ENCODE data around the gene NRG2.

NRG2 gene

DNA sequence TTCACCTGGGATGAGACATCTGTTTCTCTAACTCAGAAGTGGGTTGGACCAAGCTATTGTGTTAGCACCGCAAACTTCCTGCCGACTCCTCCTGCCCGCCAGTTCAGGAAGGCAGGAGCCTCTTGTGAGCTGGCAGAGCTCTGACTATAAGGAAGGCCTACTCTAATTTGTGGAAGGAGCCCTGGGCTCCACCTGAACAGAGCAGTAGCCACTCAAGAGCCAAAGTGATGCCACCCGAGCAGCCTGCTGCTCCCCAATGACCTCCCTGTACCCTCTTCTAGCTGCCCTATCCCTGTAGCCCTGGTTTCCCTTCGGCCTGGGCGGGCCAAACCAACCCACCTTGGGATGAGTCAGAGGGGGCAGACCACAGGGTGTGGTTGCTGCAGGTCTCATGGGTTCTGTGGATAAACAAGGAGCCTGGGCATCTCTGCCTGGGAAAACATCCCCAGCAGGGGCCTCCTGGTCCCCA, 165.9 kb downstream of the NRG2 start:
- no peak for DNase-seq (ENCODE audit: low read depth)

DNA sequence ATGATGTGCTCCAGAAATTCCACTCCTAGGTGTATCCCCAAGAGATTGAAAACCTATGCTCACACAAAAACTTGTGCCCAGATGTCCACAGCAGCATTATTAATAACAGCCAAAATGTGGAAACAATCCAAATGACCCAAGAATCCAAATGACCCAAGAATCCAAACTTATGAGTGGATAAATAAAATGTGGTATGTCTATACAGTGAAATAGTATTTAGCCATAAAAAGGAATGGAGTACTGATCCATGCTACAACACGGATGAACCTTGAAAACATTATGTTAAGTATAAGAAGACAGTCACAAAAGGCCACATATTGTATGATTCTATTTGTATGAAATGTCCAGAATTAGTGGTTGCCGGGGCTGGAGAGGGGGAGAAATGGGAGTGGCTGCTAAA, 167.1 kb downstream of the NRG2 start:
- DNase-seq (ENCODE audit: low read depth), result no peak

DNA sequence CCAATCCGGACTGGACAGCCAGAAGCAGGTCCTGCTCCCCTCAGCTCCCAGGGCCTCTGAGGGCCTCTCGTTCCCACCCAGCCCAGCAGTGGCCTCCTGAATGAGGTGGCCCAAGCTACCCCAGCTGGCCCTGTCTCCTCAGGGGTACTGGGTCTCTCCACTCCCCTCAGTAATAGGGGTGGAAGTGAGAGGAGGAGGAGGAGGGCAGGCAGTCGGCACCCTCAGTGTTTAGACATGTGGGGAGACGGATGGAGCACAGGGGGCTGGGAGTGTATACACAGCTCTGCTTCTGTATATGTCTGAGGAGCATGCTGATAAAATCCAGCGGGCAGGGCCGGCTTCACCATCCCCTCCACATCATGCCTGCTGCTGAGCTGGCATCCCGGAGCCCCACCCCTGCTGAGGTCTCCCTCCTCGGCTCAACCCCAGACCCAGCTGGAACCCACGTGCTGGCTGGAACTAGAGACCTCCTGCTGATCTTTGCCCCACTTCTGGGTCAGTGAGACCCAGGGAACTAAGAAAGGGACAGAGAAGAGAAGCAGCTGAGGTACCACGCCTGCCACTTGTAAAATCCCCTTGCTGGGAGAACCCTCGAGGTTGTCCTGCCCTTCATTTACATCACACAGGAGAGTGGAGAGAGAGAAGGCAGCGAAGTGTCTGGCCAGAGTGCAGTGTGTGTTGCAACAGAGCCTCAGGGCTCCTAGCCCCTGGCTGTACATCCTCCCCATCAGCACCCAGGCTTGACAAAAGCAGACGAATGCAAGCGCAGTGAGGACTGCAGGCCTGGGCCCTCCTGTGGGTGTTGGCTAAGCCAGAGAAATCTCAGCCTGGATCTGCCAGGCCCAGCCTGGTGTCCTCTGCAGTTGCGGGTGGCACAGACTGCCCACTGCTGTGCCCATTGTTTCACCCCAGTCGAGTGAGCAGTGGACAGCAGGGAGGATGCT, 170.0 kb downstream of the NRG2 start:
- DNase-seq (ENCODE audit: low read depth), result no peak

DNA sequence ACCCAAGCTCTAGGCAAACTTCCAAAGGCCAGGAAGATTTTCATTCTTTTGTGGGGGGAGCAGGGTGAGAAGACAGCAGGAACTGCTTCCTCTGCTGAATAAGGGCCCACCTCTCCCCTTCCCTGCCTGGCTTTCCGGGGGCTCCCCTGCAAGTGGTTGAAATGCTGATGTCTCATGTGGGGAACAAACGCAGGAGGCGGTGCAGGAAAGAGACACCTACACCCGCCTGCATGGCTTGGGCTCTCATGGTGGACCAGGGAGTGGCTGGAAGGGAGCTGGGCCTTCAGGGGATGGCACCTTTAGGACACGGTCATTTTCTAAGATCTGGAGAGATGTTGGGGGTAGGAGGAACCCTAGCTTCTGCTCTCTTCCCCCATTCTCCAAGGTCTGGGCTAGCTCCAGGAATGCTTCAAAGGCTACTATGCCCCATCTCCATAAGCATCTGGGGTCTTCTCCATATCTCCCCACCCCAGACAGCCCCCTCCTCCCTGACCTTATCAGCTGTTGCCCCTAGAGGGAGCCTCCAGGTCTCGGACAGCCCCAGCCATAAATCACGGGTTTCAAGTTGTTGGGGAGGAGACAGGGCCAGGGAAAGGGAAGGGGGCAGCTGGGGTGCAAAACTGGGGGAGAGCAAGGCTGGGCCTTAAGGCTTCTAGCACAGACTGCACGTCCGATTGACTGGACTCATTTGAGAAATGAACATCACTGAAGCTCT, 170.9 kb downstream of the NRG2 start:
- no peak for DNase-seq (ENCODE audit: low read depth)

DNA sequence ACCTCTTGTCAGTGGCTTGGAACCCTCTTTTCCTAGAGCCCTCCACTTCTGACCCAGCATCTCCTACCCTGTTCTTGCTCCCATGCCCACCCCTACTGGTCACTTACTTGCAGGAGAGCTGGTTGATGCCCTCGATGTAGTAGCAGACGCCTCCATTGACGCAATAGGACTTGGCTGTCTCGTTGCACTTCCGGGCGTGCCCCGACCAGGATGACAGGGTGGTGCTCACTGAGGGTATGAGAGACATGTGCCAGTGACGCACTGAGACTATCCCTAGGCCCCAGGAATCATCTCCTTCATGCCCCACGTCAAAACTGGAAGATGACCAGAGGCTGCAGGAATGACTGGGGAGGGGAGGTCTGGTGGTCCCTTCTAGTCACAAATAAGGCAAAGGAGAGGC, 171.5 kb downstream of the NRG2 start:
- DNase-seq (ENCODE audit: low read depth), result no peak

DNA sequence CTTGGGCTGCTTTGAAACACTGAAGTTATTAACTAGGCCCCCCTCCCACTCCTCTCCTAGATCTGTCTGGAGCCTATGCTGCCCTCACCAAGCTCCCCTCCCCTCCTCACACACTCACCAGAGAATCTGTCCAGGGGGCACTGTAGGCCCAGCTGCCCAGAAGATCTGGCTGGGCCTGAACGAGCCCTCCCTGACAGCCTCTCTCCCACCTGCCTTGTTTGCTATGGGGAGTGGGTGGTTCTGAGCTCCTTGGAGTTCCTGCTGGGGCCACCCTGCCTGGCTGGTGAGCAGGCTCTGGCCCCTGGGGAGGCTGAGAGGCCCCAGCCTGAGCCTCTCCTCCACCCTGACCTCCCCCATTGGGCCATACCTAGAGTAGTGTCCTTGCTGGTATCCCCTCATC, 172.4 kb downstream of the NRG2 start:
- no peak for DNase-seq (ENCODE audit: low read depth)

DNA sequence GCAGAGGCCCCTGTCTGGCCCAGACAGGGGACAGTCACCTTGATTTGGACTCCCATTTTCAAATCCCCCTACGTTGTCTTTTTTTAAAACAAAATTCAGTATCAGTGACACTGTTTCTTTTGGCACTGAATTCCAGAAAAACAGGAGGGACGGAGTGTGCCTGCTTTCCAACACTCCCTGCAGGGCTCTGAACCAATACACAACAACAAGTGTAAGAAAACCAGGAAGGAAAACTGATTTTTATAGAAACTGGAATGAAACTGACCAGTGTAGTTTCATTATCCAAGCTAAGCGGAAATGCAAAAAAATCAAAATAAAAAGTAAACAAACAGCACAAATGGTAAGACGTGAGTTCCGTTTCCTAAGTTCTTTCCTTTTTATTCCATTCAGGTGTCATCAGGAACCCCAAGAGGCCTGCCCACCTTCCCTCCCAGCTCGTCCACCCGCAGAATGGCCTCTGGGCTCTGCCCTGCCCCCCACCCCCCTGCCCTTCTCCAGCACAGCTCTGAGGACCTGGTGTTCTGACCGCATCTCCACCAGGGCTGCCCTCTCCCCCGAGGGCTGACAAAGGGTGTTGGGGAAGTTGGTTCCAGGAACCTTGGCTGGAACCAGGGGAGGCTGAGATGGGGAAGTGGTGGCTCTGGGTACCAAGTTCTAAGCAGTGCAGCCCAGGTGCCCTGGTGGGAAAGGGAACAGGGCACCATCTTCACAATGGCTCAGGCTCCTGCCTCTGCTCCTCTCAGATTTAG, 173.9 kb downstream of the NRG2 start:
- no peak for DNase-seq (ENCODE audit: low read depth)

DNA sequence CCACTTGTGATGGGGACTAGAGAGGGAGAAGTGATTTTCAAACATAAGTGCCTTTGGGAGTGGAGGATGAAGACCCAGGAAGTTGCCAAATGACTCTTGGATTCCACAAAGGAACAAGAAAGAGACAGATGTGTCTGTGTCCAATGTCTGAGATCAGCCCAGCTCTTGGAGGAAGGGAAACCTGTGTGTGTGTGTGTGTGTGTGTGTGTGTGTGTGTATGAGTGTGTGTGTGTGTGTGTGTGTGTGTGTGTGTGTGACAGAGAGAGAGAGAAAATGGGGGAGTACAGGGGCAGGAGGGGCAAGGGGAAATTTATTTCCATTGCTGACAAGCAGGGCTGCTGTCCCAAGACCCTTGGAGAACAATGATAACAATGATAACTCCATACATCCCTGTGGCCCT, 175.5 kb downstream of the NRG2 start:
- DNase-seq (ENCODE audit: low read depth), result no peak

DNA sequence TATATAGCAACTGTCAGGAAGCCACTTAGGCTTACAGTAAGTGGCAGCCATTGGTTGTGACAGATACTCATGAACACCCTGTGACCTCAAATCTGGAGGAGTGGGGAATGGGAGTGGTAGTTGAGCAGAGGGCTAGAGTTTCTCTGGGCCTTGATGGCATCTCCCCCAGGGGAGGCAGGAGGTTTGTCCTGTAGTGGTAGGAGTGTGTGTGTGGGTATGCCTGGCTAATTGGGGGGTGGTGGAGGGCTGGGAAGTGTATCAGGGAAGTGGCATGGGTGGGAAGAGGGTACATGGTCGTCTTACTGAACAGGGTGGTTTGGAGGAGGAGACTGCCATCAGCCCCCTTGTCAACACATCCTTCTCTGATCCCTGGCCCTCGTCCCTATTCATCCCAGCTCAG, 176.0 kb downstream of the NRG2 start:
- DNase-seq (ENCODE audit: low read depth), result no peak

DNA sequence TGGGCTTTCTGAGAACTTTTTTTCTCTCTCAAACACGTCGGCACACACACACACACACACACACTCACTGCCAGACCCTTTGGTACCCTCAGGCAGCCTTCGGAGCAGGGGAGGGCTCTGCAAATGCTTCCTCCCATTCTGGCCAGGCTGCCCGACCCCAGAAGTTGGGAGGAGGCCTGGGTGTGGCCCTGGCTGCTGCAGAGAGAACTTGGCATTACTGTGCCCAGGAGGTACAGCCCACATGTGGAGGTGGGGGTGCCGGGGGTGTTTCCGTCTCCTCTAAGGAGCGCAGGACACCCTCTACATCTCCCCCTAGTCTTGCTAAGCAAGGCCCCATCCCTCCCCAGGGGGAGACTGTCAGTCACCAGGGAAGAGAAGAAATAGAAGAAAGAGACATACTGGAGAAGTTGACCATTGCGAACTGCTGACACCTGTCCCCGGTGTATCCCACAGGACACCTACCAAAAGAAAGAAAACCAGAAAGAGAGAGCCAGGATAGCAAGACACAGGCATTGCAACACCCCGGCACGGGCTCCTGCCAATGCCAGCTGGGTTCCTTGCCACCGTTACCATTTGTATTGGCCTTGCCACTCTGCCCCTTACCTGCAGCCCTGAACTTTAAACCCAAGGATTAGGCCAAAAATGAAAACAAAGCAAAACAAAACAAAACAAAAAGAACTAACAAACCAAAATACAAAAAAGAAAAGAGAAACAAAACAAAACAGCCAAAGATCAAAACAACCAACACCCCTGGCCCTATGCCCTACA, 178.2 kb downstream of the NRG2 start:
- no peak for DNase-seq (ENCODE audit: low read depth)

DNA sequence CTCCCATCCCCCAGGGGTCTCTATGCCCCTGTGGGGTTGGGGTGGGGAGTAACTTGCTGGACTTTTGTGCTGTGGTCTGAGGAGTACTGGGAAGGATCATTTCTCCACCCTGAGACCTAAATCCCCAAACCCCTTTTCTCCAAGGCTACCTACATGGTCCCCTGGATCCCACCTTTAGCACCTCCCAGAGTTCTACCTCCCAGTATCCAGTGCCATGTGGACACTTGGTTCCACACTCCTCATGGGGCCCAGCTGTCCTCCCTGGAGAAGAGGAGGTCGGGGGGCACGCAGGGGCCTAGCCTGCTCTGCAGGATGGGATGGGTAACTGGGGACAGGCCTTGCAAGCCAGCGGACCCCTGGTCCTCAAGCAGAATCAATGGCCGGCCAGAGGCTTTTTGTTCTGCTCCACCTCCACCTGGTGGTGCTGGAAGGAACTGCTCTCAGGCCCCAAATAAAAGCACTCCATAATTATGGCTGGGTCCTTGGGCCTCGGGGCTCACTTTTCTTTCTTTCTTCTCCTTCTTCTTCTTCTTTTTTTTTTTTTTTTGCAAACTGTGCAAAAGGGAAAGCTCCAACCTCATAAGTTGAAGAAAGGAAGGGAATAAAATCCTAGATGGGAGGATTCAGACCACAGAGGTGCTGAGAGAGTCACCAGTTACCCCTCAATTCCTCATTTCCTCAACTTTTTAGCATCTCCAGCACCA, 179.1 kb downstream of the NRG2 start:
- DNase-seq (ENCODE audit: low read depth), result no peak

DNA sequence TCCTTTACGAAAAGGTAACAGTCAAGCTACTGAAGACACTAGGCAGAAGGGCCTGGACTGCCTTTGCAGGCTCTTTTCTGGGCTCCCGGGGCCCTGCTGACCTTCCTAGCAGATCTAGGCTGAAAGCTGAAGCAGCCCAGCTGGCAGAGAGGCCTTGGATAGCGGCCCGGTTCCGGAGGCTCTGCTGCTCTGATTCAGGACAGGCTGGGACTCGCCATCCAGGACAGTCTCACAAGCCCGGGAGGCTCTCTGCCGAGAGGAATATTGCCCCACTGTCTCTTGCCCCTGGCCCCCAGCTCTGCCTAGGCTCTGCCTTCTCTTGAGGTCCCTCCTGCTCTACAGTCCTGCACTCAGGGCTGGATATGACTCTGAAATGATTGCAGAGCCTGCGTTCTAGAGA, 179.7 kb downstream of the NRG2 start:
- DNase-seq (ENCODE audit: low read depth), result no peak

DNA sequence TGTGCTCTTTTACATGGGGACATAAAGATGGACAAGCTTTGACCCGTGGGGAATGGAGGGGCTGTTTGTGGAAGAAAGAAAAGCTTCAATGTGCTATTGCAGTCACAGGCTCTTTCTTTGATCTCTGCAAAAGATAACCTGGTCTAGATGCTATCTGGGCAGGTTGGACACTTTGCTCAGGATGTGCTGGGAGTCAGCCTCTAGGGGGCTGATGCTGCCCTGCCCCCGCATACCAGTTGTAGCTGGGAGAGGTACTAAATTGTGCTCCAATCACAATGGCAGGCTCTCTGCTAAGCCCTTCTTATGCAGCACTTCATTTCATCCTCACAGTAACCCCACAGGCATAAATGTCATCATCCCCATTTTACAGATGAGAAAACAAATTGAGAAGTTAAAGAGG, 180.3 kb downstream of the NRG2 start:
- no peak for DNase-seq (ENCODE audit: low read depth)

DNA sequence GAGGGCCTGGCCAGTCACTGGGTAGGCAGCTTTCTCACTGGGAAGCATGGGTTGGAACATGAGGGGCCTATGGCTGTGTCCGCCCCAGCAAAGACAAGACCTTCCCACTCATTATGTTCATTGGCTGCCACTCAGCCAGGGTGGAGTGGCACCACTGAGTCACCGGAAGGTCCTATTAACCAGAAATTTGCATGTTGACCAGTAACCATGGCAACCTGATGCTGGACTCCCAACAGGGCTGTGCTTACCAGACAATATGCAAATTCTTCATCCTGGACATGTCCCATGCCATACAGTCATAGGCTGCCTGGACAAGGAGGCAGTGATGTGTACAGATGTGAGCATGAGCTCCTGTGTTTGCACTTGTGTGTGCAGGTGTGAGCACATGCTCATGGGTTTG, 180.8 kb downstream of the NRG2 start:
- no peak for DNase-seq (ENCODE audit: low read depth)

DNA sequence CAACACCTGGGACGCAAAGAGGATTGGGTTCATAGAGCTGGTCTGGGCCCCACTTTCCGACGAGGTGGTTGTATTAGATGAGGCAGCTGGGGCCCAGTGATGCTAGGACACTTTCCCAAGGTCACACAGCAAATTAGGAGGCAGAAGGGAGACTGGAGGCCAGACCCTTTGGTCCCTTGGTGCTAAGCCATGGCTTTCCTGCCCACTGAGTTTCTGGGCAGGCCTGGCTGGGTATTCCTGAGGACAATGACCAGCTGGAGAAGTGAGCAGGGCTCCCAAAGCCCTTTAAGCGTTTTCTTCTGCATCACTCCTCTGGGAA, 181.3 kb downstream of the NRG2 start:
- DNase-seq (ENCODE audit: low read depth), result no peak

DNA sequence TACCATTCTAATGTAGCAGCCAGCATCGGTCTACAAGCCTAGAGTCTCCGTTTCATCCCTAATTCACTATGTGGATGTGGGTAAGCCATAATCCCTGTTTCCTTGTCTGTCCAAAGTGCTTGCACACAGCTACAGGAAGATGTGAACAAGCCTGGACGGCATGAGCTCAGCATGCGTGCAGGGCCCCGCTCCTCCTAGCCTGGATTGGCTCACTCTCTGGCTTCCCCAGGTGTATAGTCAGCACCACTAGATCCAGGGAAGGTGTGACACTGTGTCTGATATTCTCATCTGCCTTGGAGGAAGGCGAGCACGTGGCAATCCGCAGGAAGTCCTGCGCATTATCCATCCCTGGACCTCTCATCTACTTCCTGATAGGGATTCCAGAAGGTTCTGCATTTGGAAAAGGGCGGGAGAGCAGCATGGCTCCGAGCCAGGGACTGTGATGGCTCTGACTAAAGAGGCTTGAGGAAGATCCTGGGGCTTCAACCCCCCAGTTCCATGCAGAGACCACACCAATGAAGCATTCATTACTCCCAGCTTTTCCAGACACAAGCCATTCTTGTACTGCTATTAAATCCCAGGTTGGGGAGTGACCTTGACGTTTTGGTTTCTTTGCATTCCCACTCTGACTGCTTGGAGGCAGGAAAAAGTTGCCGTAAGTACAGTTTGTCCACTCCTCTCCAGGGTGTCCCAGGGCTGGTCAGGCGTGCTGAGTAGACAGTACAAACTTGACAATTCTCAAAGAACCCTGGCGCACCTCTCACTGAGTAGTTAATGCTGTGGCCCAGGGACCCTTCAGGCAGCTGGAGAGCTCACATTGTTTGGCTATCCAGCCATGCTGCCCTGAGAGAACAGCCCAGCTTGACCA, 181.8 kb downstream of the NRG2 start:
- no peak for DNase-seq (ENCODE audit: low read depth)

DNA sequence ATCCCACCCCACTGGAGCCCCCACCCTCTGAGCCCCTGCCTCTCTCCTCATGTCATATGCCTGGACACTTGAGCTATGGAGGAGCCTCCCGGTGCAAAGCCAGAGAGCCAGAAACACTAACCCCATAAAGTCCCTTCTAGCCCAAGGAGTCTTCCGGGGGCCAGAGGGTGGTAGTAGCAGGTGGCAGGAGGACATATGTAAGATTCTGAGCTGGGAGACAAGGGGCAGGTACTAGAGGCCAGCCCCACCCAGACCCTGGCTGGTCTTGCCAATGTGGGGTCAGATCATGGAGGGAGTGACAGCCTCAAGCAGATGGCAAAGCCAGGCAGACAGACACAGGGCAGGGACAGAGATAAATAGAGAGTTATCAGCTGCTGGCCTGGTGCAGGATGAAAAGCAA, 184.1 kb downstream of the NRG2 start:
- no peak for DNase-seq (ENCODE audit: low read depth)

DNA sequence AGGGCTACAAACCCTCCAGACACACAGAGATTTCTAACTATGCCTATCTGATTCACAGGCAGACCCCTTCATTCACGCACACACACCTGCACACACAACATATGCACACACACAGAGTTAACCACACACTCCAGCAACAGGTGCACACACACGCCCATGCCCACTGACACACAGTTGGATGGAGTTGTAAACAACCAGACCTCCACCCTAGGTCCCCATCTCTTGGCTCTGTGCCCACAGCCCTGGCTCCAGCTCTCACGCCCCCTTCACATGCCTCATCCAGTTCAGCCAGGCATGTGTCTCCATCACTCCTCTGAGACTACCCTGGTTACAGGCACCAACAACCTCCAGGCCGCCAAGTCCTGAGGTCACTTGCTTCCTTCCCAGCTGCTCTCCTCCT, 186.4 kb downstream of the NRG2 start:
- no peak for DNase-seq (ENCODE audit: low read depth)

DNA sequence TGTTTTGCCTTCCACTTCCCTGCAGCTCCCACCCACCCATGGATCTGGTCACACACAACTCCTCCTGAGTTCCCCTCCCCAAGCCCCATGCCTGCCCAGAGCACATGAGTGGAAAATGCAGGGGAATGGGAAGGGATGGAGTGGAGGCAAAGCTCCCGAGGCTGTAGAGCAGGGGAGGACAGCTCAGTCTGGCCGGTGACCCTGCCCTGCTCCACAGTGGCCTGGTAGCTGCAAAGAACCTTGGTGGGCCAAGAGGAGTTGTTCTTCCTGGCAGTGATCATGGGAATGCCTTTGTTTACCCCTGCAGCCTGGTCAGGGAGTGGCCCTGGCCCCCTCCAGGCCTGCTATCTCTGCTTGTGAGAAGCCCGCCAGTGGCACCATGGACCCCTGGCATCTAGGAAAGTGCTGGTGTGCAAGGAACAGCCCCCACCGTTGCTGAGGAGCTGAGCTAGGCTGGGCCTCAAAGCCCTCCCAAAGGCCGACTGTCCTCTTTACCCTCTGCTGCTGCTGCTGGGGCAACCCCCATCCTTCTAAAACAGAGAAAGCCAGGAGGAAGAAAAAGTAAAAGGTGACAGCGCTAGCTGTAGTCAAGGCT, 187.1 kb downstream of the NRG2 start:
- no peak for DNase-seq (ENCODE audit: low read depth)

DNA sequence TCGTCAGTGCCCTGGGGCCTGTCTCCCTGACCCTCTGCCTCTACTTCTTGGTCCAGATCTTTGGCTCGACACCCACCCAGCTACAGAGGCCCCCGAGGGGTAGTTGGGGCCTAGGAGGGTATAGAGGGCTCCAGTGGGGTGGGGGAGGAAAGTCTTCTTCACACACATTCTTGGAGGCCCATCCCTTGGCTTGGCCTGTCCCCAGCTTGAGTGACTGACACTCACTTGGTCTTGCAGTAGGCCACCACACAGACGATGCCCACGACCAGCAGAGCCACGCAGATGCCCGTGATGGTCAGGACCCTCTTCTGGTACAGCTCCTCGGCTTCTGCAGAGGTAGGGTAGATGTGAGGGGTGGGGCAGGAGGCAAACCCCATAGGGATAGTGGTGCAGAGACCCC, 187.6 kb downstream of the NRG2 start:
- DNase-seq (ENCODE audit: low read depth), result no peak
